T-helper 17 cell (primary cell): ENCODE results near the gene C1QBP. TPM values are rescaled to one million over a fixed set of nuclear protein-coding genes. Genes with fewer than 3 reads are reported as not detected.

Source experiments
- ATAC-seq: fragments of 150-1000 bp; cut with Tn5 transposase; 2 replicates; pipeline ENCODE4 v1.10.0; 2021; ENCODE audit warnings: mild to moderate bottlenecking, moderate library complexity
- DNase-seq, 3 donors: peaks; one replicate each; pipeline versions ENCODE4 v3.0.0 to v3.0.0-alpha.2; 2020 to 2021
- H3K9me3 ChIP-seq: one replicate; pipeline ENCODE4 v1.7.0; 2013; ENCODE audit warnings: low read length, mild to moderate bottlenecking; ENCODE audit not compliant: control insufficient read depth, poor library complexity, severe bottlenecking
- H3K27ac Mint-ChIP-seq: one replicate; pipeline ENCODE4 v1.8.0; 2022; ENCODE audit warnings: mild to moderate bottlenecking, moderate library complexity, mixed read lengths
- H3K27me3 Mint-ChIP-seq: one replicate; pipeline ENCODE4 v1.8.0; 2022; ENCODE audit warnings: mixed read lengths
- H3K36me3 Mint-ChIP-seq: one replicate; pipeline ENCODE4 v1.8.0; 2022; ENCODE audit warnings: low read depth, mixed read lengths
- H3K4me1 Mint-ChIP-seq: one replicate; pipeline ENCODE4 v1.8.0; 2022; ENCODE audit warnings: mild to moderate bottlenecking, mixed read lengths
- H3K4me3 Mint-ChIP-seq: one replicate; pipeline ENCODE4 v1.8.0; 2022; ENCODE audit warnings: mild to moderate bottlenecking, moderate library complexity, mixed read lengths
- total RNA-seq, 4 donors: library from RNA in 2 of 4; stranded (reverse) in 2 of 4; gene quantifications; one replicate each; pipeline ENCODE4 v1.2.3 and lab custom pipeline; 2022 to 2026

C1QBP gene
- total RNA-seq, 2 donors from 2014 or later: 63.8 to 71.6 TPM

DNA sequence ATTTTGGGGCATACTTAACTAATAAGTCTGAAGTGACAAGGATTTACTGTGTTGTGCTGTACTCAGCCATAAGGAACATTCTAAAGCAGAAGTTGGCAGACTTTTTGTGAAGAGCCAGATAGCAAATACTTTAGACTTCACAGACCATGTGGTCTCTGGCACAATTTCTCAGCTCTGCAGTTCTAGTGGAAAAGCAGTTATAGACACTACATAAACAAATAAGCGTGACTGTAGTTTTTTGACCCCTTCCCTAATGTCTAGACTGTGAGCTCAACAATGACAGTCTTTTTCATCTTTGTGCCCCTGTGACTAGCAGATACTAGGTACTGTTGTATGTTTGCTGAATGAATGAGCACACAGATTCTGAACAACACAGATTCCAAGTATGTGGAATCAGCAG is 14.0 kb downstream of the C1QBP start:
- H3K4me3 Mint-ChIP-seq: no peak overlapping the region
- no peaks in the 10 kb centered on the region for H3K9me3 ChIP-seq
- DNase-seq (no peak), ATAC-seq (no peak)
- H3K4me1 Mint-ChIP-seq: peaks cover 15% of the 10 kb centered on the region
- peaks cover 3% of the 10 kb centered on the region for H3K36me3 Mint-ChIP-seq
- H3K27ac Mint-ChIP-seq: no peak overlapping the region
- H3K27me3 Mint-ChIP-seq: no peaks in the 10 kb centered on the region

DNA sequence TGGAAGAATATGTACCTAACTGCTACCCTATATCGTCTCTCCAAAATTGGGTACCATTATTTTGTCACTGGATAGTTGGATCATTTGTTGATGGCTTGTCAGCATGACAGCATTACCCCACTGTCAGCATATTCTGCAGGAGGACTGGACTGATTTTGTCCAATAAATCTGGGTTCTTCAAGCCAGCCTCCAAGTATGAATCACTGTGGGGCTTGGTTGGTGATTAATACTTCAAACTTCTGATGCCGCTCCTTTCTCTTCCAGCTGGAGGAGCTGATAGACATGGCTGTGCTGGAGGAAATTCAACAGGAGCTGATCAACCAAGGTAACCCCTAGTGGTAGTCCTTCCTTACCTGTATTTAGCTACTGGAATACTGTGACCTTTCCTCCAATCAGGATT is 16.4 kb downstream of the C1QBP start:
- H3K4me3 Mint-ChIP-seq: no peak overlapping the region
- H3K27me3 Mint-ChIP-seq: no peaks in the 10 kb centered on the region

DNA sequence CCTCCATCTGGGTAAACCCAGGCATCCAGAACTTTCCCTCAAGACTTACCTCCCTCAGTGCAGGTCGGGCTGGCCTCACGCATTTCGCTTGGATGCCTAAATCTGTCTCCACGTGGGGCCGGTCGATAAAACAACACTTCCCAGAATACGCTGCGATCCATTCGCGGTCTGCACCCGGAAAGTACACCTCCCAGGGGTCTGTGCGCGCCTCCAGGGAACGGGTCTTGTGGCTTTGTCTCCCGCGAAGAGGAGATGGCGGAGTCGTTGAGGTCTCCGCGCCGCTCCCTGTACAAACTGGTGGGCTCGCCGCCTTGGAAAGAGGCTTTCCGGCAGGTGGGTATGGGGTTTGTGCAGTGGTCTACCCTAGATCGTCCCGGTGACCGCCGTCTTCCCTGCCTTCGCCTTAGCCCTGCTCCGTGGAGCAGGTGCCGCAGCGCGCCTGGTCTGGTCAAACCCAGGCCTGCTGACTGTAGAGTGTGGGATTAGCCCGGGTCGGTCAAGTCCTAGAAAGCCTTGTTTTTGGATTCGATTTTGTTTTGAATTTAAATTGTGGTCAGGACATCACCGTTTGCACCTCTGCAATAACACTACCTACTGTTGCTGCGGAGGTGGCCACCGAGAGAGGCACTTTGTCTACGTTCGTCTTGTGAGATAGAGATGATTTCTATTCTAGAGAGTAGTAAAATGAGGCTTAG is 18.8 kb downstream of the C1QBP start, which contains the start of gene RPAIN:
Gene RPAIN, plus strand, starts transcription at position 224 of the 695 bp plus-strand sequence. Its CDS starts 29 bp downstream, at position 253.
- Mint-ChIP-seq H3K36me3 (no peaks in the 10 kb centered on the region), H3K27me3 (no peaks in the 10 kb centered on the region), H3K4me3 (peak within 1 kb of the TSS; percentile 96), H3K4me1 (peaks cover 19% of the 10 kb centered on the region), H3K27ac (peak within 1 kb of the TSS; percentile 97)
- ATAC-seq: peak; percentile 76
- no peaks in the 10 kb centered on the region for H3K9me3 ChIP-seq
- peak; percentile 69 to 77 (median 70) for DNase-seq

More for the DNA sequence above, 16.4 kb downstream of the C1QBP start:
- Mint-ChIP-seq H3K36me3 (no peaks in the 10 kb centered on the region), H3K4me1 (peaks cover 17% of the 10 kb centered on the region), H3K27ac (no peak overlapping the region)
- no peaks in the 10 kb centered on the region for H3K9me3 ChIP-seq
- ATAC-seq: no peak
- DNase-seq: no peak

DNA sequence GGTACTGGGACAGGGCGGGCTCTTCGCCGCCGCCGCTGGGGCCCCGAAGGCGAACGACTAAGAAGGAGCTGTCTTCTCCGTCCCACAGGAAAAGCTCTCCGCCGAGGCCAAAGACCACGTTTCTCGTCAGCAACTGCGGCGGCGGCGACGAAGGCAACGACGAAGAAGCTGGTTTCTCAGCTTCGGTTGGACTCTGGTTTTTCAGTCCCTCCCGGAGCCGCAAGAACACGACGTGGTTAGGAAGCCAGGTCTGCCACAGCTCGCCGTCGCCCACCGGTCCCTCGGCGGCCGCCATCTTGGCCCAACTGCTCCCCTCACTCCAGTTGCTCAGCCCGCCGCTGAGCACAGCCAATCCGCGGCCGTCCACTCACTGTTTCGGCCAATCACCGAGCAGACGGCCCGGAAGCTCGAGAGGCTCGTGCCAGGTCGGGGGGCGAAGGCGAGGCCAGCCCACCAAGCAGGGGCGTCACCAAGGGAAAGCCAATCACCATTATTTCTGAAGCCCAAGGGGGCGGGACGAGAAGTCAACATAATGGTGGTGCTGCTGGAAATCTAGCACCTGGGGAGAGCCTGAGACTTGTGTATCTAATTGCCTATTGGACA is 19.5 kb downstream of the C1QBP start, which contains the start of gene NUP88:
Gene NUP88, minus strand, starts transcription at position 307 of the 603 bp plus-strand sequence. Its CDS starts 12 bp downstream, at position 295.
- Mint-ChIP-seq H3K36me3 (no peaks in the 10 kb centered on the region), H3K27ac (peak within 1 kb of the TSS; percentile 97), H3K27me3 (no peaks in the 10 kb centered on the region), H3K4me1 (peaks cover 19% of the 10 kb centered on the region), H3K4me3 (peak within 1 kb of the TSS; percentile 96)
- peak; percentile 91 for ATAC-seq
- DNase-seq: peak; percentile 89 to 94 (median 94)
- H3K9me3 ChIP-seq: no peaks in the 10 kb centered on the region

DNA sequence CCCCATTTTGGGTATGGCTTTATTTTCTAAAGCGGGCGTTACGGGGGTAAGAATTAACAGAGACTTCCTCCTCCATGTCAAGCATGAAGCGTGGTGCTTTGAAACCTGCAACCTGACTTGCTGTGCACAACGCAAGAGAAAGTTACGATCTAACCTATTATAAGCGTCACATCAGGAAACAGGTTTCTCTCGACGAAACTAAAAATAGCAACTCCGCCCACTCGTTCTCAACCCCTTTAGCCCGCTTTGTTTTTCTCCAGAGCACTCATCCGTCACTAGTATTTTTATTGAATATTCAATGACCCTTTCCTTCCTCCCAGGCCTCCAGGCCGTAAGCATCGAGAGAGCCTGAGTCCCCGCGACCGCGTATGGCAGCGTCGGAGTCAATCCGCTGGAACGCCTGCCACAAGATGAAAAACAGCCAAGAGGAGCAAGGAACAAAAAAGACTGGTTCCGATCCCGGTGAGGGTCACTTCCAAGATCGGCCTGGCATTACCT is 20.0 kb downstream of the C1QBP start:
- Mint-ChIP-seq H3K4me1 (peaks cover 19% of the 10 kb centered on the region), H3K4me3 (peak overlapping the region; percentile 96), H3K36me3 (no peaks in the 10 kb centered on the region), H3K27ac (peak overlapping the region; percentile 97), H3K27me3 (no peaks in the 10 kb centered on the region)
- peak; percentile 13 to 41 (median 28) for DNase-seq
- peak; percentile 44 for ATAC-seq
- no peaks in the 10 kb centered on the region for H3K9me3 ChIP-seq

DNA sequence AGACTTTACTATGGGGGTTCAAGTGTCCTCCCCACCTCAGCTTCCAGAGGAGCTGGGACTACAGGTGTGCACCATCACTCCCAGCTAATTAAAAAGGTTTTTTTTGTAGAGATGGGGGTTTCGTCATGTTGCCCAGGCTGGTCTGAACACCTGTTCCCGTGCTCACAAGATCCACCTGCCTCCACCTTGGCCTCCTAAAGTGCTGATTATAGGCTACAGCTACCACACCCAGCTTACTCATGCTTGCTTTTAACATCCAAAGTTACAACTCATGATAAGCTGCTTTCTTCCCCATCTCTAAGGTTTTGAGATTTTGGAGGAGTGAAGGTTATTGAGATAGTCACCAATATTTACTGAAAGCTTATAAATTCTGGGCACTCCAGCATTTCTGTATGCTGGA is 22.1 kb downstream of the C1QBP start:
- no peaks in the 10 kb centered on the region for H3K9me3 ChIP-seq
- Mint-ChIP-seq H3K4me1 (peaks cover 30% of the 10 kb centered on the region), H3K27ac (peak overlapping the region; percentile 27), H3K4me3 (no peak overlapping the region), H3K36me3 (peaks cover 3% of the 10 kb centered on the region), H3K27me3 (no peaks in the 10 kb centered on the region)
- no peak for ATAC-seq
- no peak for DNase-seq

DNA sequence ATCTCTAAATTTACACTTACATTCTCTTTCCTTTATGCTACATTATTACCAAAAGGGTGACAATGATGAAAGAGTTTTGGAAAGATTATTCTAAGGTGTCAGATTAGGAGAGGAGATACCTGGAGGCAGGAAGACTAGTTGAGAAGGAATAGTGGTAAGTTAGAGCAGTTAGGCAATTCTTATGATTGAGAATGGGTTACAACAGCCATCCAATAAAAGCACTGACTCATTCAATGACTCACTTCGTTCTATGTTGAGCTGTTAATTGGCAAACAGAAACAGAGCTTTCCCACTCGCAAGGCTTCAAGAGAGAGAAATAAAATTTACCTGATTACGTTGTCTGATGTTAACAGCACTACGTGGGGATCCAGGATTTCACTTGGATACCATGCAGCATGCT is 25.3 kb downstream of the C1QBP start:
- Mint-ChIP-seq H3K36me3 (peaks cover 14% of the 10 kb centered on the region), H3K4me3 (no peak overlapping the region), H3K27ac (no peak overlapping the region), H3K27me3 (no peaks in the 10 kb centered on the region), H3K4me1 (peaks cover 30% of the 10 kb centered on the region)
- DNase-seq (no peak), ATAC-seq (no peak)
- H3K9me3 ChIP-seq: no peaks in the 10 kb centered on the region

DNA sequence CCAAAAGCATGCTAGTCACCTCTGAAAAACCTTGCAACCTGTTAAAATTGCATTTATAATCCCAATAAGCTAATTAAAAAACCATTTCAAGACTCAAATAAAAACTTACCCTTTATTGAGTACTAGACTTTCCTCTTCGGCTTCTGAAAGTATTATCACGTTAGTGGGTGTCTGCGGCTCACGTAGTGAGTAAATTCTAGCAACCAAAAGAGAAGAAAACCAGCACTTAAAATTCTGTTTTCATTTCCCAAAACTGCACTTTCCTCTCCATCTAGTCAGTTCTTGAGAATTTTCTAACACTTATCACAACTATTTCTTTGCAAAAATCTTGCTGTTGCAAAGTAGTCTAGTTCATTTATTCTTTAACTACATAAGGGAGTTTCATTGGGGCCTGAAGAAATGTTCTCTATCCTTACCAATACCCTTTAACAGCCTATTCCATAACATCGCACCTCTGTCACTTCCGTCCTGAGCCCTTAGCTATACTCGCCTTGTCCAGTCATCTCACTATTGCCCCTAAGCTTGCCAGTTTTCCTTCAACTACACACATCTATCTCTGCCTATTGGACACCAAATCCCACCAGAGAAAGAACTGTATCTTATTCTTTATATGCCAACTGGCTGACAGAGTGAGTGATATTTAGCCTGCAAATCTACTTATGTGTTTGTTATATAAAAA is 28.2 kb downstream of the C1QBP start:
- Mint-ChIP-seq H3K36me3 (peaks cover 17% of the 10 kb centered on the region), H3K27me3 (no peaks in the 10 kb centered on the region), H3K4me3 (peak overlapping the region; percentile 58), H3K4me1 (peaks cover 26% of the 10 kb centered on the region), H3K27ac (peak overlapping the region; percentile 82)
- H3K9me3 ChIP-seq: no peaks in the 10 kb centered on the region
- ATAC-seq (no peak), DNase-seq (no peak)

DNA sequence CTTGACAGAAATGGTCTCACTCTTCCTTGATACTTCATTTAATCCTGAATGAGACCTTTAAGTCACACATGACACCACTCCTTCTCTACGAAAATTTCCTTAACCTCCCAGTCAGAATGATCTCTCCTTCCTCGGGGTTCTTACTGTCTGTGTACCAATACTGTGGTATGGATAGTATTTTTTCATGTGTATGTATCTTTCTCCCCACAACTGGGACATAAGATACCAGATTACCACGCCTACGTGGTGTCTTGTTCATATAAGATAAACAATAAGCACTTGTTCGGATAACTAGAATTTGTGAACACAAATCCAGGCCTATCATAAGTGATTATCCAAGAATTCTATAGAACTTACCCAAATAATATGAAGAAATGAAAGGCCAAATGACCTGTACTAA is 30.8 kb downstream of the C1QBP start:
- peaks cover 17% of the 10 kb centered on the region for H3K36me3 Mint-ChIP-seq
- H3K27me3 Mint-ChIP-seq: no peaks in the 10 kb centered on the region
- no peak overlapping the region for H3K27ac Mint-ChIP-seq
- DNase-seq (no peak), ATAC-seq (no peak)
- H3K9me3 ChIP-seq: no peaks in the 10 kb centered on the region
- peaks cover 21% of the 10 kb centered on the region for H3K4me1 Mint-ChIP-seq
- no peak overlapping the region for H3K4me3 Mint-ChIP-seq

DNA sequence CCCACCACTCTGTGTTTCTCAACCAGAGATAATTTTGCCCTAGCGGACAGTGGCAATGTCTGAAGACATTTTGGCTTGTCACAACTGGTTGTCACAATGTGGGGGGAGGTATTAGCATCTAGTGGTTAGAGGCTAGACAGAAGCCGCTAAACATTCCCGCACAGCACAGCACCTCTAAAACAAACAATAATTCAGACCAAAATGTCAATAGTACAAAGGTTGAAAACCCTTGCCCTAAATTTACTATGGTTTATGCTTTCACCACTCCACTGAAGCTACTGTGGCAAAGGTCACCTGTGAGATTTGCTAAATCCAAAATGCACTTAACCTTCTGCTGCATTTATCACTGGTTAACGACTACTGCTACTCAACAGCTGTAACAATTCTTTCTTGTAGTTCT is 33.6 kb downstream of the C1QBP start:
- Mint-ChIP-seq H3K4me1 (peaks cover 6% of the 10 kb centered on the region), H3K4me3 (no peak overlapping the region), H3K36me3 (peaks cover 11% of the 10 kb centered on the region), H3K27me3 (no peaks in the 10 kb centered on the region), H3K27ac (no peak overlapping the region)
- H3K9me3 ChIP-seq: no peaks in the 10 kb centered on the region
- DNase-seq (no peak), ATAC-seq (no peak)

DNA sequence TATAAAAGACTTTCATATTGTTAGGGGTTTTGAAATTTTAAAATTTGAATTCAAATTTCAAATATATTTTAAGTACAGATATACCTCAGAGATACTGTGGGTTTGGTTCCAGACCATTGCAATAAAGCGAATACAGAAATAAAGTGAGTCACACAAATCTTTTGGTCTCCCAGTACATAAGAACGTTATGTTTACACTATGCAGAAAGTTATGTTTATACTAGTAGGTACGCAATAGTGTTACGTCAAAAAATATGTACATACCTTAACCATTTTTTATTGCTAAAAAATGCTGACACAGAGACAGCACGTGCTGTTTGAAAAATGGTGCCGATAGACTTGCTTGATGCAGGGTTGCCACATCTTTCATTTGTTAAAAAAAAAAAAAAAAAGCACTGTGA is 39.2 kb downstream of the C1QBP start:
- ATAC-seq: no peak
- no peak overlapping the region for H3K27ac Mint-ChIP-seq
- peaks cover 2% of the 10 kb centered on the region for H3K36me3 Mint-ChIP-seq
- H3K27me3 Mint-ChIP-seq: no peaks in the 10 kb centered on the region
- no peak overlapping the region for H3K4me3 Mint-ChIP-seq
- no peaks in the 10 kb centered on the region for H3K4me1 Mint-ChIP-seq
- DNase-seq: no peak
- H3K9me3 ChIP-seq: no peaks in the 10 kb centered on the region

DNA sequence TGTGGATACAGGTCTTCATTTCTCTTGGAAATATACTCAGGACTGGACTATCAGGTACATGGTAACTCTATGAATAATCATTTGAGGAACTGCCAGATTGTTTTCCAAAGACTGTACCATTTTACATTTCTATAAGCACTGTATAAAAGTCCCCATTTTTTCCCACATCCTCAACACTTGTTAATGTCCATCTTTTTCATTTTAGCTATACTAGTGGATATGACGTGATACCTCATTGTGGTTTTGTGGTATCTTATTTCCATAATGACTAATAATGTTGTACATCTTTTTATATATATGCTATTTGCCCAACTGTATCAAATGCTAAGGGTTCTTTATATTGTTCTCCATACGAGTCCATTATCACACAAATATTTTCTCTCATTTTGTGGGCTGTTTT is 42.3 kb downstream of the C1QBP start:
- no peak for ATAC-seq
- Mint-ChIP-seq H3K4me3 (no peak overlapping the region), H3K36me3 (peaks cover 14% of the 10 kb centered on the region)

DNA sequence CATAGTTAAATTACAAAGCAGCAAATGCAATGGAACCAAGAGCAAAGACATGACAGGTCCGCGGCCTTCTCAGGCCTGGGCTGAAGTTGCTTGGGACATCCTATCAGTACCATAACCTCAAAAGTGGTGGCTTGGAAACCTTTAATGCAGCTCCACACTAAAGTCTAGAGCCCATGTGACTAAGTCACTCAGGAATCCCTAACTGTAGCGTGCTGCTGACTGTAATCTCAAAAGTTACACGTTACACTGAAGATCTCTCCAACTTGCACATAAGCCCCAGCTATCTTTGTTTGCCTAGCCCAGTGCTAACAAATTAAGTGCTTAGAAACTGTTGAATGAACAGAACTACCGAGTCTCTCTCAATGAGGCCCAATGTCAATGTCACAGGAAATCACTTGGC is 47.3 kb downstream of the C1QBP start:
- ATAC-seq: no peak
- Mint-ChIP-seq H3K27ac (peak overlapping the region; percentile 59), H3K4me3 (no peak overlapping the region), H3K4me1 (peaks cover 14% of the 10 kb centered on the region), H3K36me3 (peaks cover 18% of the 10 kb centered on the region), H3K27me3 (no peaks in the 10 kb centered on the region)
- no peak for DNase-seq
- H3K9me3 ChIP-seq: no peaks in the 10 kb centered on the region

More for the DNA sequence above, 42.3 kb downstream of the C1QBP start:
- no peaks in the 10 kb centered on the region for H3K9me3 ChIP-seq
- H3K27ac Mint-ChIP-seq: peak overlapping the region; percentile 57
- no peaks in the 10 kb centered on the region for H3K27me3 Mint-ChIP-seq
- H3K4me1 Mint-ChIP-seq: peaks cover 9% of the 10 kb centered on the region
- DNase-seq: no peak
